ENCODE results near the gene PACS2.

DNA sequence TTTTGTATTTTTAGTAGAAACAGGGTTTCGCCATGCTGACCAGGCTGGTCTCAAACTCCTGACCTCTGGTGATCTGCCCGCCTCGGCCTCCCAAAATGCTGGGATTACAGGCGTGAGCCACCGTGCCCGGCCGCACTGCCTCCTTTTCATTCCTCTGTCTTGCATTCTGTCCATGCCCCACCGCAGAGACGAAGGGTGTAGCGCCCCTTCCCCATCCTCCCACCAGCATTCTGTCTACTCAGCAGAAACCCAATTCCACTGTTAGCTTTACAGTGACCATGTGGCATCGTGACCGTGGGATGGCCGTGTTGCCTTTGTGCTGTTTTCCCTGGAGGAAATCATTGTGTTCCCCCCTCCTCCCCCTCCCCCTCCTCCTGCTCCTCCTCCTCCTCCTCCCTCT lies 94.0 kb downstream of the PACS2 start:
- TF ChIP-seq, protein P1, sequence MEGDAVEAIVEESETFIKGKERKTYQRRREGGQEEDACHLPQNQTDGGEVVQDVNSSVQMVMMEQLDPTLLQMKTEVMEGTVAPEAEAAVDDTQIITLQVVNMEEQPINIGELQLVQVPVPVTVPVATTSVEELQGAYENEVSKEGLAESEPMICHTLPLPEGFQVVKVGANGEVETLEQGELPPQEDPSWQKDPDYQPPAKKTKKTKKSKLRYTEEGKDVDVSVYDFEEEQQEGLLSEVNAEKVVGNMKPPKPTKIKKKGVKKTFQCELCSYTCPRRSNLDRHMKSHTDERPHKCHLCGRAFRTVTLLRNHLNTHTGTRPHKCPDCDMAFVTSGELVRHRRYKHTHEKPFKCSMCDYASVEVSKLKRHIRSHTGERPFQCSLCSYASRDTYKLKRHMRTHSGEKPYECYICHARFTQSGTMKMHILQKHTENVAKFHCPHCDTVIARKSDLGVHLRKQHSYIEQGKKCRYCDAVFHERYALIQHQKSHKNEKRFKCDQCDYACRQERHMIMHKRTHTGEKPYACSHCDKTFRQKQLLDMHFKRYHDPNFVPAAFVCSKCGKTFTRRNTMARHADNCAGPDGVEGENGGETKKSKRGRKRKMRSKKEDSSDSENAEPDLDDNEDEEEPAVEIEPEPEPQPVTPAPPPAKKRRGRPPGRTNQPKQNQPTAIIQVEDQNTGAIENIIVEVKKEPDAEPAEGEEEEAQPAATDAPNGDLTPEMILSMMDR (IDR thresholded peaks at IDR 0.05): no peak
- TF ChIP-seq RCOR1 (IDR thresholded peaks at IDR 0.05; ENCODE audit: low read length): no peak
- TF ChIP-seq JUND (IDR thresholded peaks at IDR 0.05): no peak
- TF ChIP-seq EP300 (IDR thresholded peaks at IDR 0.05; ENCODE audit: borderline replicate concordance in 1 of 2, low read depth in 1 of 2, low read length in 1 of 2): no peak
- no peak for TF ChIP-seq TEAD4 (IDR thresholded peaks at IDR 0.05; ENCODE audit: borderline replicate concordance, insufficient read depth)
- TF ChIP-seq GATA2 (CRISPR knock-in tag; IDR thresholded peaks at IDR 0.05): no peak
- TF ChIP-seq TAF1 (IDR thresholded peaks at IDR 0.05; ENCODE audit: borderline replicate concordance, low read depth, low read length): no peak
- TF ChIP-seq, protein P2, sequence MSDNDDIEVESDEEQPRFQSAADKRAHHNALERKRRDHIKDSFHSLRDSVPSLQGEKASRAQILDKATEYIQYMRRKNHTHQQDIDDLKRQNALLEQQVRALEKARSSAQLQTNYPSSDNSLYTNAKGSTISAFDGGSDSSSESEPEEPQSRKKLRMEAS (IDR thresholded peaks at IDR 0.05; ENCODE audit: low read depth): no peak

Data from SK-N-SH (cell line).